ENCODE data around the gene PMM1. TPM values are rescaled to one million over a fixed set of nuclear protein-coding genes. Genes with fewer than 3 reads are reported as not detected.

The PMM1 gene
- total RNA-seq, 1 experiment from 2014 or later, result 19.8 TPM

DNA sequence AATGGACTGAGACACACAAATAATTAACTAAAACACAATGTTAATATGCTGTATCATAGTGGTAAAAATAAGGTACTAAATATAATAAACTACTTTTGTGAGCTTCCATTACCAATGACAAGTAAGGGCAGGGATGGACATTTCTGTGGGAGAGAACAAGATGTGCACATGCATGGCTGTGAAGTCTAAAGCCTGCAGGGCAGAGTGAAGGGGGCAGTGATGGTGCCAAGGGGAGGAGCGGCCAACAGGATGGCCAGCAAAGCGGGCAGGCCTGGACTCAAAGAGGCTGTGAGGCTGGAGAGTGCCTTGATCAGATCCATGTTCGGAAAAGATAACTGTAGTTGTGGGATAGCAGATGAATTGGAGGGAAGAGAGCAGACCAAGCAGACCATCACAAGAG, 18.7 kb upstream of the PMM1 start:
- TF ChIP-seq CTCF (conservative IDR thresholded peaks at IDR 0.05), result no peak
- Mint-ChIP-seq H3K27me3 (ENCODE audit: low read depth) (no peaks in the 10 kb centered on the region), H3K4me3 (no peak overlapping the region), H3K27ac (no peak overlapping the region), H3K36me3 (ENCODE audit: insufficient read depth in 1 of 3, low read depth in 3 of 3) (peaks cover 11 to 28% (median 17%) of the 10 kb centered on the region in 3 experiments), H3K4me1 (no peaks in the 10 kb centered on the region), H3K9me3 (no peaks in the 10 kb centered on the region)
- Histone ChIP-seq H2BK20ac (ENCODE audit: low read depth, low read length, poor library complexity, severe bottlenecking) (no peak overlapping the region), H3K27ac (ENCODE audit: insufficient read length, low read depth, low read length) (no peak overlapping the region), H4K20me1 (ENCODE audit: control insufficient read depth, insufficient read depth, insufficient read length) (no peaks in the 10 kb centered on the region), H2BK5ac (ENCODE audit: insufficient read length, low read length) (no peak overlapping the region), H3K79me2 (ENCODE audit: insufficient read depth, low read length) (no peaks in the 10 kb centered on the region), H4K5ac (ENCODE audit: insufficient read length, low read depth, low read length) (no peak overlapping the region), H4K8ac (replicated peaks; ENCODE audit: insufficient read length, low read depth, low read length) (no peak overlapping the region), H4K91ac (ENCODE audit: insufficient read length, low read depth, low read length) (no peak overlapping the region), H2BK15ac (ENCODE audit: low read depth, low read length) (no peak overlapping the region), H3K23me2 (ENCODE audit: insufficient read length, low read depth, low read length, poor library complexity, severe bottlenecking) (no peaks in the 10 kb centered on the region), H3K4me1 (ENCODE audit: insufficient read depth, low read length) (no peaks in the 10 kb centered on the region), H3K18ac (ENCODE audit: insufficient read length, low read depth, low read length) (no peak overlapping the region), H3K4me2 (ENCODE audit: insufficient read depth, insufficient read length, low read length) (no peak overlapping the region), H3K56ac (ENCODE audit: insufficient read length, low read depth, low read length) (no peak overlapping the region), H2BK120ac (ENCODE audit: low read depth, low read length, poor library complexity, severe bottlenecking) (no peak overlapping the region), H2AK5ac (ENCODE audit: insufficient read length, low read length) (no peak overlapping the region), H3K23ac (ENCODE audit: insufficient read length, low read depth, low read length) (no peak overlapping the region), H2AFZ (ENCODE audit: low read length) (no peak overlapping the region), H3K9ac (ENCODE audit: extremely low read depth, insufficient read length, low read length) (no peak overlapping the region), H2BK12ac (ENCODE audit: insufficient read length, low read depth, low read length) (no peak overlapping the region), H3K9me3 (ENCODE audit: control insufficient read depth, low read depth, low read length) (no peaks in the 10 kb centered on the region), H3K27me3 (ENCODE audit: insufficient read depth, low read length) (no peaks in the 10 kb centered on the region), H3K4ac (ENCODE audit: low read depth, low read length) (no peak overlapping the region), H3K79me1 (ENCODE audit: insufficient read depth, low read depth, low read length, poor library complexity, severe bottlenecking) (no peaks in the 10 kb centered on the region), H3T11ph (ENCODE audit: low read length) (no peak overlapping the region), H3K14ac (ENCODE audit: insufficient read depth, low read length) (no peak overlapping the region)
- no CpG with 5 or more reads among the region's 3 CpGs for WGBS (ENCODE audit: extremely low coverage, insufficient read length, low lambda C conversion rate)
- no peak for DNase-seq
